HFF-Myc (cell line): ENCODE measurements around the gene CPVL.

Source experiments
- DNase-seq: peaks from one replicate; pipeline ENCODE4 v3.0.0-alpha.2; 2011; ENCODE audit warnings: low read depth; ENCODE audit errors: extremely low read depth
- H3K4me3 ChIP-seq: replicated peaks from 2 replicates; pipeline ENCODE4 v1.5.1; 2011; ENCODE audit warnings: low read depth, mild to moderate bottlenecking, control low read depth, low read length
- TF ChIP-seq, protein P1 (sequence below): IDR thresholded peaks from 2 replicates; pipeline ENCODE4 v1.5.1; 2012; ENCODE audit warnings: mild to moderate bottlenecking, low read depth, low read length, control low read depth; ENCODE audit errors: missing control alignments

CPVL gene

DNA sequence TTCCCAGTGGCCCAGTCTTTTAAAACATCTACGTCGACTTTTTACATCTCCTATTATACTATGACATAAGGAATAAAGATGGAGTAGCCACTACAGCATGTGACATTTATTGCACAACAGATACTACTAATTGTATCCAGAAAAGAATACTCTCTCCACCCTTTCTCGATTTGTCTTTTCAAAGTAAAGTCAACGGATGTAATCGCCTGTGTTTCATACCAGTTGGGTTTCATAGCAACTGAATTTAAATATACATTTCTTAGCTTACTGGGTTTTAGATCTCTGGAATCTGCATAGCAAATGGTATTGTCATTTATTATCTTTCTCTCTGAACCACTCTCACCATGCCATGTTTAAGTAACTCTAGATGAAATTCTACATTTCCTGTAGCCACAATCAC is 101.8 kb downstream of the CPVL start:
- TF ChIP-seq, protein P1, sequence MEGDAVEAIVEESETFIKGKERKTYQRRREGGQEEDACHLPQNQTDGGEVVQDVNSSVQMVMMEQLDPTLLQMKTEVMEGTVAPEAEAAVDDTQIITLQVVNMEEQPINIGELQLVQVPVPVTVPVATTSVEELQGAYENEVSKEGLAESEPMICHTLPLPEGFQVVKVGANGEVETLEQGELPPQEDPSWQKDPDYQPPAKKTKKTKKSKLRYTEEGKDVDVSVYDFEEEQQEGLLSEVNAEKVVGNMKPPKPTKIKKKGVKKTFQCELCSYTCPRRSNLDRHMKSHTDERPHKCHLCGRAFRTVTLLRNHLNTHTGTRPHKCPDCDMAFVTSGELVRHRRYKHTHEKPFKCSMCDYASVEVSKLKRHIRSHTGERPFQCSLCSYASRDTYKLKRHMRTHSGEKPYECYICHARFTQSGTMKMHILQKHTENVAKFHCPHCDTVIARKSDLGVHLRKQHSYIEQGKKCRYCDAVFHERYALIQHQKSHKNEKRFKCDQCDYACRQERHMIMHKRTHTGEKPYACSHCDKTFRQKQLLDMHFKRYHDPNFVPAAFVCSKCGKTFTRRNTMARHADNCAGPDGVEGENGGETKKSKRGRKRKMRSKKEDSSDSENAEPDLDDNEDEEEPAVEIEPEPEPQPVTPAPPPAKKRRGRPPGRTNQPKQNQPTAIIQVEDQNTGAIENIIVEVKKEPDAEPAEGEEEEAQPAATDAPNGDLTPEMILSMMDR, result no peak
- no peak for DNase-seq
- H3K4me3 ChIP-seq, result no peak overlapping the region

DNA sequence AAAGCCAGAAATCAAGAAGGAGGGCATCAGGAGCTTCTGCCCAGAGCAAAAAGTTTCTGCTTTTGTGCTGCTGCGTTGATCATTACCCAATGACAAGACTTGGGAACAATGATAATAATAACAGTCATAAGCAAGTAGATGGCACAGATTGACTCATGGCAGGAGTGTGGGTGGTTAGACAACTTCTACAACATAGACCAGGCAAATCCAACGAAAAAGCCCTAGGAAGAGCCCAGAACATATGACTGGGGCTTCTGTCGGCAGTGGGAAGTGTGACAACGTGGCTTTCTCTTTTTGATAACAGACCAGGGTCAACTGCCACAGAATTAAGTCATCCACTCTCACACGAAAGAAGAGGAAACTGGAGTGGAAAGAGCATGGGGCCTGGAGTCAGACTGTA is 102.8 kb downstream of the CPVL start:
- H3K4me3 ChIP-seq, result no peak overlapping the region
- no peak for DNase-seq
- TF ChIP-seq, protein P1, result no peak

DNA sequence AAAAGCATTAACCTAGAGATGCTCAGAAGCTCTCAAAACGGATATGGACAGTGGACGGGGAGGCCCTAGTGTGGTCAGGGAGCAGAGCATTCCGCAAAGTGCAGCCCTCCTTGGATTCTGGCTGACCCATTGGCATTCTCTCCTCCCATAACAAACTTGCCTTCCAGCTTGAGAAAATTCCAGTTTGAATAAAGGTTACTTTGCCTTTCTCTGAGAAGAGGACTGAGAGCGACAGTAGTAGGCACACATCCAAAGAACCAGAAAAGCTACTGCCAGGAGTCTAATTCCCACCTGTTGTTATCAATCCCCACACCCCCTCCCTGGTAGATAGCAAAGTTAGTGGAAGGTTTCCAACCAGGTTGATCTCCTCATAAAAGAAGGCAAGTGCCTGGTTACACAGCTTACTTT is 103.5 kb downstream of the CPVL start:
- TF ChIP-seq, protein P1, result no peak
- DNase-seq, result no peak
- H3K4me3 ChIP-seq, result no peak overlapping the region

DNA sequence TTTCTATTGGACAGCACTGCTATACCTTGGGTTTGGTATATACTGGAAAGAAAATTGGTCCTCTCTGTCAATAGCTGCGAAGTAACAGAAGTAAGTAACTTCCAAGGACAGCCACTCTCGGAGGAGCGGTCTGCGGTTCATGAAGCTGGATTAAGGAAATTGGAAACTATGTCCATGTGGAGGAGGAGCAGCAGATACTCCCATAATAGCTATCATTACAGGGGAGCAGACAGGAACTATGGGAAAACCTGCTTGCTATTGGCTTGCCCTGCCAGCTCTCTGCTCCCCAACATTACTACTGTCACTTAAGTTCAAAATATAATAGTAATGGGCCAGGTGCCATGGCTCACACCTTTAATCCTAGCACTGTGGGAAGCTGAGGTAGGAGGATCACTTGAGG is 104.3 kb downstream of the CPVL start:
- no peak for DNase-seq
- H3K4me3 ChIP-seq, result no peak overlapping the region
- TF ChIP-seq, protein P1, result no peak

DNA sequence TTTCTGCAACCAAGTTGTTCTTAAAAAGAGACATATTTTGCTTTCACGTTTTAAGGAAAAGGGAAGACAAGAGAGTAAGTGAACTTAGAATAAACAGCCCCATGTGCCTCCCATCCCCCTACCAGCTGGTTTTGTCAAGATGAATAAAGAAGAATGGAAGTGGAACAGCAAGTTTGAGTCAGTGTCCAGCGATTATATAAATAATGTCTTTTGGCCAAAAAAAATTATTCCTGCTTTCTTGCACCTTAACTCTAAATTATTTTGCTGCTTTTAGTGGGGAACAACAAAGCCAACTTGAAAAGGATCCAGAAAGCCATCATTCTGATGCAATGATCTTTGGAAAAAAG is 105.8 kb downstream of the CPVL start:
- no peak overlapping the region for H3K4me3 ChIP-seq
- TF ChIP-seq, protein P1, result no peak
- DNase-seq, result no peak

DNA sequence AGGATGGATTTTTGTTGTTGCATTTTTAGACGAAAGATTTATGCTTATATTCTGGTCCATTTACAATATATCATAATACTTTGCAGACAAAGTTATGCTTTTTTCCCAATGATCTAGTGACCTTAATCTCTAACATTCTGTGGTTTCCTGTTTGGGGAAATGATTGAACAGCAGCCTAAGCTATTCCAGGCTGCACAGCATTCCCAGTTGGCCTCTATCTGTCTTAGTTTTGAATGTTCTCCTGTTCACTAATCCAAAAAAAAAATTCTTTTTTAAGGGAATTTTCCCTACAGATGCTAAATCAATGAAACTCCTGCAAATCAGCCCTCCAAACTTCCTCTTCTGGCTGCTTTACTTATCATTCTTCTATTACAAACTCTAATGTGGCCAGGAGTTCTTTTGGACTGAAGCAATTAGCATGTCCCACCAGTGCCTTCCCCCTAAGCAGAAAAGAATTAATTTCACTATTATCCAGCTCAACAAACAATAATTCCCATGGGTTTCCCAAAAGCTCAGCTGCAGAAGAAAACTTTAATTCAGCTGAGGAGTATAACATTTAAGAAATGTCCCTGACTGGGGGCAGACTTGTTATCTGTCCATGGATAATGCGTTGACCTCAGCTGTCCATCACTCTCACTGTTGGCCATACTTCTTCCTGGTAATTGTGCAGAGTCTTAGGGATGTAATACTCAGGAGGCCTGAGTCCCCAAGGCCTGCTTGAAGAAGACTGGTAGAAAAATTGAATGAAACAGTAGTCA is 106.3 kb downstream of the CPVL start:
- no peak overlapping the region for H3K4me3 ChIP-seq
- no peak for DNase-seq
- TF ChIP-seq, protein P1, result no peak

DNA sequence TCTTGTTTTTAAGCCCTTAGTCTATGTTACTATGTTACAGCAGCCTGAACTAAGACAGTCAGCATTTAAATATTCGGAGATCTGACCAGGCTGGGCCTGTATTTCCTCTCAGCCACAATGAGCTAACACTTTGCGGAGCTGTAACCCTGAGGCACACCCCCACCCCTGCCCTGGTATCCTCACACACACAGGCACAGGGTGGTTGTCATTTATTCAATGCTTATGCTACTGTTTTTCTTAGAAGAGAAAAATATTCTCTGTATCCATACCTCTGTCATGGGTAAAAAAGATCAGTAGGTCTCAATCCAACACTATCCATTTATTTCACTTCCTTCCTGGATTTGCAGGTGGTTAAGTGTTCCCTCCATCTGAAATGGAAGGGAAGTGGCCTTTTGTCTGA is 107.9 kb downstream of the CPVL start:
- no peak for DNase-seq
- TF ChIP-seq, protein P1, result no peak
- H3K4me3 ChIP-seq, result no peak overlapping the region
